GM18520 (cell line): ENCODE results near the gene DYRK3.
A peak's percentile ranks its signal among the peaks of the same experiment; 100 is the strongest.

ENCODE experiments used
- ATAC-seq: cut with Tn5 transposase; IDR thresholded peaks from one replicate; pipeline ENCODE4 v1.9.1; 2021; ENCODE audit not compliant: unreplicated experiment

Gene DYRK3

DNA sequence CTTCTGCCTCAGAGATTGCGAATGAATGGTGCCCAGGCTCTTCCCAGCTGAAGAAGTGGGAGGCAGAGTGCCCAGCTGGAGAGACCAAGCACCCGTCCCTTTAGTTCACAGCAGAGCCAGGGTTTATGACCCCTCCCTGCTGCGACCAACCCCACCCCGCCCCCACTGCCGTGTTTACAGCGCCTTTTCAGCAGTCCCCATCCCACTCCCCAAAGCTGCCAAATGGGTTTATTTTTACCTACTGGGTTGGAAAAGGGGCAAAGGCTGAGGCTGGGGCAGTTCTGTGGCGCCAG lies 23.6 kb downstream of the DYRK3 start:
- ATAC-seq, result no peak

- ATAC-seq, result no peak
Observed at GRCh38 chr1:206660136-206660535, 24.8 kb downstream of the DYRK3 start.

DNA sequence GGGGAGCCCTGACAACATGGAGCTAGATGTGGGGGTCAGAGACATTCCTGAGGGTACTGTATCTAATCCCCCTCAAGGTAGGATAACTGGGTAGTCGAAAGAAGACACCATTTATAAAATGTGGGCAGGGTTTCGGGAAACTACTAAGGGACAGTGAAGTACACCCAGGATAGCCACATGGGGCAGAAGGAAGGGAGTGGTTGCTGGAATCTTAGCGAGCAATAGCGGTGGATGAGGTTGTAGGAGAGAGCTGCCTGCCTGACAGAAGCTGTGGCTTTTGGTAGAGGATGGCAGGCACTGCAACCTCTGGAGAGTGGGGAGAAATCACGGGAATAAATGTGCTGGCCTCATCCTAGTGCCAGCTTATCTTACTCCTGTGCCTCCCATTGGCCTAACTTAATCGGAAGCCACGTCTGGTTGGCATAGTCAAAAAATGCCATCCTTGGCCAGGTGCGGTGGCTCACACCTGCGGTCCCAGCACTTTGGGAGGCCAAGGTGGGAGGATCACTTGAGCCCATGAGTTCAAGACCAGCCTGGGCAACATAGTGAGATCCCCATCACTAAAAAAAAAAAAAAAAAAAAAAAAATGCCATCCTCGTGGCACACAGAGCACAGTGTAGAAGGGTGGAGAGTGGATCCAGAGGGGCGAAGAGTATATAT lies 26.0 kb downstream of the DYRK3 start:
- no peak for ATAC-seq

DNA sequence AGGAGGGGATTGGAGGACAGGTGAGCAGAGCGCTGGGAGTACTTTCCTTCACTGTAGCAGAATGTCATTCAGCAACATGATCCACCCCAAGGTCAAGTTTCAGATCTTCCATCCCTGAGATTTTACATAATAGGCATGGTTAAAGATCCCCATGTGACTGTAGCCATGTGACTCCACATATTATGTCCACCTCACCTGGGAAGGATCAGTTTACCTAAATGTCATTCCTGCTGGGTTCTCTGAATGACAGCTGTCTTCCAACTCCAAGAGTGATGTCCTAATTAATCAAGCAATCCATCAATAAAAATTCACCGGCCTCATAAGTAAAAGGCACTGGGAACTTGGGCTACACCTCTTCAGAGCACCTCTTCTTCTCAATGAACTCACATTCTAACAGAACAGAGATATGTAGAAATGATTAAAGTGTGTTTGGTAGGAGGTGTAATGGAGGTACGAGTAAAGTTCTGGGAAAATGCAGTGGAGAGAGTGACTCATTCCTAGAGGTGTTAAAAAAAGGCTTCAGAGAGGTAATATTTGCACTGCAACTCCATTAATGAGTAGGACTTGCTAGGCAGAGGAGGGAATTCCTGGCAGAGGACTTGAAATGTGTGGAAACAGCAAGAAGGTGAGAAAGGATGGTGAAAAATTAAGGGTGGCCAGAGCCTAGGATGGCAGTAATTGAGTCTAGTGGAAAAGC lies 27.2 kb downstream of the DYRK3 start:
- ATAC-seq, result no peak

DNA sequence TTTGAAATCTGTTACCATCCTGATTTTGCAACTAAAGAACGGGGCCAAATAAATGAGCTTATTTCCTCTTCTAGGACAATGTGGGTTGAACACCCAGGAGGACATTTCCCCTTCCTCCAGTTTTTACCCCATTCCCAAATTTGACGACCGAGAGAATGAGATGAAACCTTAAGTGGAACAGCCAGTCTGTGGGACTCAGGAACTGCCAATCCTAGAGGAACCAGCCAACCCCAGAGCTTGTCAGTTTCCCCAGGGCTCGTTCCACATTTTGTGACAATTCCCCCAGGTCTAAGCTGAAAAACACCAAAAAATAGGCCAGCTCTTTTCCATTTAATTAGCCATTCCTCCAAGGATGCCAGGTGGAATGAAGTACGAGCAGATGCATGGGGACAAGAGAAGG lies 28.0 kb downstream of the DYRK3 start:
- ATAC-seq, result no peak

DNA sequence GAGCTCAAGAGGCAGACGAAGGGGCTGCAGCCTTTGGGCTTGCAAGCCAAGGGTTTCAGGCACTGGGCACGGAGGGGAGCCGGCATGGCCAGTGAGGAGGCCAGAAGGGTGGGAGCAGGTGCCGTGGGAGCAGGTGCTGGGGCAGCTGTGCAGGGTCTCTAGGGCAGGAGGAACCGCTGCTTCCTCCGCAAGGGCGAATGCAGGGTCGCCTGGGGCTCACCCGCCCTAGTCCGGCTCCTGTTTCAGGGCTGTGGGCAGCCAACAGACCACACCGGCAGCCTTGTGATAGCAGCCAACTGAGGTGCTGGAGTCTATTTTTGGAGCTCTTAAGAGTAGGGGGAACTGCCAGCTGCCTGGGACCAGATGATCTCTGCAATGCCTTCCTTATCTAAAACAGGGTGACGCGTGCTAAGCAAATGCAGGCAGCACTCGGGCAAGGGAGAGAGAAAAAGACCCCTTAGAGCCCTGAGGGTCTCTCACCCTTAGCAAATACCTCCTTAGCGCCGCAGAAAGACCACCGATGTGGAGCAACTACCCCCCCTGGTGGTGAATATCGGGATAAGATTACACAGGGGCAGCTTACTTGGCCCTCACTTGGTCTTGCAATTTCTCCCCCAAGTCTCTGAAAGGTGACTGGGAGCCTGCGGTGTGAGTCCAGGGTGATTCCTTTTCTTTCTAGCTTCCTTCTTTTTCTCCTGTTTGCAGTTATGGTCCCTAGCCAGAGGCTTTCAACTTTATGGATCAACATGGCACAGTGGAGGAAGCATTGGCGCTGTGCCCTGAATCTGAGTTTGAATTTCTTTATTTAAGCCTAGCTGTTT lies 28.7 kb downstream of the DYRK3 start:
- ATAC-seq, result no peak

- no peak for ATAC-seq
Observed at GRCh38 chr1:206664740-206665139, 29.4 kb downstream of the DYRK3 start.

DNA sequence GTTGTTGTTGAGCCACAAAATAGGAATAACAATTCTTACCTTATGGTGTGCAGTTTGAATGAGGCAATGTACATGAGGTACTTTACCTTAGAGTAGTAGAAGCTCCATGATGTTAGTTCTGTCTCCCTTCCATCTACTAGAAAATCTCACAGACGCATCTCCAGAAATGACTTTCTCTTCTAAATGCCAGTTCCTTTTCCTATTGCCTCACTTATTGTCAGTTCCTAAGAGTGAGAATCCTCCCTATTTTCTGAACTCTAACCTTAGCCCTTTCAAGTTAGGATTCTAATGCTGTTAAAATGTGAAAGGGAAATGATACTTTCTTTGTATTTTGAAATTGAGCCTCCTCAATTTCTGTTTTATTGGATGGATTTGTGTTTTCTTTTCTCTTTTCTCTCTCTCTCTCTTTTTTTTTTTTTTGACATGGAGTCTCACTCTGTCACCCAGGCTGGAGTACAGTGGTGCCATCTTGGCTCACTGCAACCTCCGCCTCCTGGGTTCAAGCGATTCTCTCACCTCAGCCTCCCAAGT lies 30.8 kb downstream of the DYRK3 start:
- ATAC-seq, result no peak

DNA sequence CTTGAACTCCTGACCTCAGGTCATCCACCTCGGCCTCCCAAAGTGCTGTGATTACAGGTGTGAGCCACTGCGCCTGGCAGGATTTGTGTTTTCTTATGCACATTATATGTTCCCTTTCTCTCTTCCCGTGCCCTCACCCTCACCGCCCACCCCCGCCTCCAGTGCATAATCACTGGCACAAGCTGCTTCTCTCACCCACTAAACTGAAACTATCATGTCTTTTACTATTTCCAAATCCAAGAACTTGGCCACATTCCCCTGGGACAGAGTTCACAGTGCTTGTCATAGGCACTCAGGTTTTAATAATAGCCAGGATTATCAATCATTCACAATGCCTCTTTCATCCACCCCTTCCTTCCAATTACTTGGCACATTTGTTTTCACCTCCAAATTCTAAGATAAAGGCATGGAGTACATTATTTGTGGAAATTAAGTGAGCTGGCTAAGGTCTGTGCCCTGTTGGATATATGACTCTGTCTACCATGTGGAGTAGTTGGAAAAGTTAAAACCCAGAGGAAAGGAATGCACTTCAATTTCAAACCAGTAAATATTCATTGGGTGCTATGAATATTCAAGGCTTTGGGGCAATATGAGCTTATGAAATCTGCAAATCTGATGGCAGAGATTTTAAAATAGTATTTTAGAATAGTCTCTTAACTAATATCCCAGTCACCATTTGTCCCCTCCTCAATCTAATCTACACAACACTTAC lies 31.8 kb downstream of the DYRK3 start:
- ATAC-seq, result no peak

DNA sequence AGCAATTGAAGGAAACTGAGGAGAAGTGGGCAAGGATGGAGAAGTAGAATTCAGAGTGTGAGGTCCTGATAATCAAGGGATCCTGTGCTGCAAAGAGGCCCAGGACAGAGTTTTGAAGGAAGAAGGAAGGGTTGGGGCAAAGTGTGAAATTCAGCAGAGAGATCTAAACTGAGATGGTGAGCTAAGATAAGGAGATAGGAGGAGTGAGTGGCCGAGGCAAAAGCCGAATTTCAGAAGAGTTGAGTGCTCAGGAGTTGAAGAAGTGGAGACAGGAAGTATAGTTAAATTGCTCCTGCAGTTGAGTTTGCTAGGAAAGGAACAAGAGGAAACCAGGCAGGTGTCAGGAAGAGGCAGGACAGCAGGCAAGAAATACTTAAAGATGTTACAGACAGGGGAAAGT lies 33.0 kb downstream of the DYRK3 start:
- no peak for ATAC-seq

- no peak for ATAC-seq
Observed at GRCh38 chr1:206668874-206669410, 33.6 kb downstream of the DYRK3 start.

GRCh38 chr1:206672011-206672688 lies 36.8 kb downstream of the DYRK3 start:
- ATAC-seq, result no peak

DNA sequence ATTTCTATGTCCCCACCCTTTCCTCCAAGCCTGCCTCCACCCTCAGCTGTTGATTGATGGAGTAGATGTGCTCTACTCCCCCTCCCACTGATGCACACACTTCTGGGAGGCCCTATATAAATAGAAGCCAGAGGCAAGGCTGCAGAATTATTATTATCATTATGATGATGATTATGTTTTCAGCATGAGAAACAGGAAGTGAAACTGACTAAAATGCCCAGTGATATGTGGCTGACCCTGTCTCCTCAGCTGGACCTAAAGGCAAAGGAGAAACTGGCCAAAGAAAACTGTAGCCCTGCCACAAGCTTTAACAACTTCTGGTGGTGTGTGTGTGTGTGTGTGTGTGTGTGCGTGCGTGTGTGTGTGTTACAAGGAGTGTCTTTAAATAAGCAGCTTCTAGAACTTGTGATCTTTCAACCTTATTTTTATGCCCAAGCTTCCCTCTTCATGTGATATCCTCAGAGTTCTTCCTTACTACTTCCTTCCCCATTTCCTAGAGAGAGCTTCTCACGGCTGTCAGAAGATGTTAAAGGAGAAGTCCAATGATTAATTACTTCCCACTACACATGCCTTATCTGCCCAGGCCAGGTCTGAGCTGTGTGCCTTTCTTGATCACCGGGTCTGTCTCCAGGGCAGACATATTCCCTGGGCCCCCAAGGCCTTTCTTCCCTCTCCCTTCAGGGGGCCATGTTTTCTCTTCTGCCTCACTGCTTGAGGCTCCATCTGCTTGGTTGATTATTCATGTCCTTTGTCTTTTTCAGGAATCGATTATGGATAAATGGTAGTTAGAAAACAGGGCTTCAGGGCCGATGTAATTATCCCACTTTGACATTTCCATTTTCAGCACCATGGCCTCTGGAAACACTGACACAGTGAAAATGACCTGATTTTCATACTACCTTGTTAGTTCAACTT lies 37.8 kb downstream of the DYRK3 start:
- no peak for ATAC-seq

DNA sequence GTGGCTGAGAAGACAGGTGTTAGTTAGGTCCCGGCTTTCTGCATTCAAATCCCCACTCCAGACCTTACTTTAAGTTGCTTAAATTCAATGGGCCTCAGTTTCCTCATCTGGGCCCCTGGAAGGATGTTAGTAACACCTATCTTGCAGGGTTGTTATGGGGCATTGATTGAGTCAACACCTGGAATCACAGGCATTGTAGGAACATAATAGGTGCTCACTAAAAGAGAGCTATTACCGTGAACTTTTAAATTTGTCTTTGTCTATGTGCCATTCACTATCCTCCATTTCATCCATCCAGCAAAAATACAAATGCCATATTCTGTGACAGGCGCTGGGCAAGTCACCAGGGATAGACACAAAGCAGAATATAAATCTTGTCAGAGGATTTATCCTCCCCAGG lies 38.9 kb downstream of the DYRK3 start:
- no peak for ATAC-seq

- no peak for ATAC-seq
Observed at GRCh38 chr1:206674745-206675175, 39.4 kb downstream of the DYRK3 start.

- no peak for ATAC-seq
Observed at GRCh38 chr1:206676499-206676898, 41.2 kb downstream of the DYRK3 start.

DNA sequence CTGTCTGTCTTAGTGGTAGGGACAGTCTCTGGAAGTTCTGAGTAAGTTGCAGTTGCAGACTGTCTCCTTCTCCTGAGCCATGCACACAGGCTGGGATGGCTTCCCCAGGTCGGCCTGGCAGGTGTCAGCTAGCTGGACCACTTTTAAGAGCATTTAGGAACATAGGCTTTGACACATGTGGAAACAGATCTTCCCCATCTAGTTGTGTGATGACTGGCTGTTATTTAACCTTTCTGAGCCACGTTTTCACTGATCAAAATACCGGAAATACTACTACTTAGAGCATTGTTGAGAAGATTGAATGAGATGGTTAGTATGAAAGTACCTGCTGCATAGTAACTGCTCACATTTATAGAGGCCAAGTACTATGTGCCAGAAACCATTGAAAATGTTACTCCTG lies 43.2 kb downstream of the DYRK3 start:
- ATAC-seq, result no peak

DNA sequence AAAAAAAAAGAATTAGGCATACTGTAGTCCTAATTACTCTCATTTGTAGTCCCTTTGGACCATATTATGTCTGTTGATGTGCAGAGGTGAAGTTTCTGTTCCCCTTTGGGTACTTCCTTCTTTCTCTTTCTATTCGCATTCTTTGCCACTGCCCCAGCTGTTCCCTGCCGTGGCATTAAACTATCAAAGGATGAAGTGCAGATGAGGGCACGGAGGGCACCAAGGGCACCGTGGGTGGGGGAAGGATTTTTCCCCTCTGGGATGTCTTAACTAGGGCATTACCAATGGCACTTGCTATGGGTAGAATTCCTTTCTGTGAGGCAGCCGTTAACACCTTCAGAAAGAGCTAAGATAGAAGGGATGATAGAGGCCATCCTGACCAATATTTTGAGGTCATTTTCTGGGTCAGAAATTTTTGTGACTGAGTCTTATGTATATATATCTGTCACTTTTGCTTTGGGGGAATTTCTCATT lies 44.4 kb downstream of the DYRK3 start:
- ATAC-seq, result peak; percentile 71

DNA sequence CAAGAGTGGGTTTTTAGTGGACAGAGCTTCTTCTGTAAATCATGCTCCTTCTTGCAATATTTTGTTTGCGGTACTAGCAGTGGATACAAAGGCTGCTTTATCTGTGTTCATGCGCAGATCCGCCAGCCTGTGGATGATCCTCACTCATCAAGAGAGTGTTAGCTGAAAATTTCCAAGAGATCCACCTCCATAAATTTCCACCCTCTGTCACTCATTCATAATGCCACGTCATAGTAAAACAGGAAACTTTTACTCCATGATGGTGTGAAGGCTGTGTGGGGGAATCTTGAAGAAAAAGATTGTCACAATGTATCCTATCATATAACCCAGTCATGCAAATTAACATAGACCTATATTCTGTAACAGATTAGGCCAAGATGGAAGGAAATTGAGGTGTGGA lies 44.9 kb downstream of the DYRK3 start:
- no peak for ATAC-seq
